MM.1S (cell line): ENCODE results near the gene PRKCE.

Source experiments
- EZH2phosphoT487 ChIP-seq: fragments of 300-600 bp; sonication (generic); IDR thresholded peaks from 2 replicates; pipeline ENCODE4 v1.6.1; 2018; ENCODE audit warnings: antibody characterized with exemption, low read length
- TF ChIP-seq, protein P1 (sequence below): fragments of 300-600 bp; sonication (generic); IDR thresholded peaks from 2 replicates; pipeline ENCODE4 v1.5.1; 2016; ENCODE audit warnings: antibody characterized with exemption, low read length, mixed read lengths

DNA sequence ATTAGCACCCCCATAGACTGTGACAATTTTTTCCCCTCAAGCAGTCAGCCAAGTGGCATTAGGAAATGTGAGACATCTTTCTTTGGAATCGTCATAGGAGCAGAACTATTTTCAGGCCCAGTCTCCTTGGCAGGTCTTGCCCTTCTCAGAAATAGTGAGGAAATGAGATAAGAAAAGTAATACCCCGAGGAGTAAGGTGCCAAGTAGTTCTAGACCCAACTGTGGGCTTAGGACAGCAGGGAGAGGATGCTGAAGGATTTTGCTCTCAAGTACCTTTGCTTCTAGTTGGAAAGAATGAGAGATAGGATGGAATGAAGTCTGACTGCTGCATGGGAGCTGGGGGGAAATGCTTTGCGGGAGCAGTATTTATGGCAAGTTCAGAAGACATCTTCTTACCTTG is 31.8 kb downstream of the PRKCE start:
- TF ChIP-seq, protein P1, sequence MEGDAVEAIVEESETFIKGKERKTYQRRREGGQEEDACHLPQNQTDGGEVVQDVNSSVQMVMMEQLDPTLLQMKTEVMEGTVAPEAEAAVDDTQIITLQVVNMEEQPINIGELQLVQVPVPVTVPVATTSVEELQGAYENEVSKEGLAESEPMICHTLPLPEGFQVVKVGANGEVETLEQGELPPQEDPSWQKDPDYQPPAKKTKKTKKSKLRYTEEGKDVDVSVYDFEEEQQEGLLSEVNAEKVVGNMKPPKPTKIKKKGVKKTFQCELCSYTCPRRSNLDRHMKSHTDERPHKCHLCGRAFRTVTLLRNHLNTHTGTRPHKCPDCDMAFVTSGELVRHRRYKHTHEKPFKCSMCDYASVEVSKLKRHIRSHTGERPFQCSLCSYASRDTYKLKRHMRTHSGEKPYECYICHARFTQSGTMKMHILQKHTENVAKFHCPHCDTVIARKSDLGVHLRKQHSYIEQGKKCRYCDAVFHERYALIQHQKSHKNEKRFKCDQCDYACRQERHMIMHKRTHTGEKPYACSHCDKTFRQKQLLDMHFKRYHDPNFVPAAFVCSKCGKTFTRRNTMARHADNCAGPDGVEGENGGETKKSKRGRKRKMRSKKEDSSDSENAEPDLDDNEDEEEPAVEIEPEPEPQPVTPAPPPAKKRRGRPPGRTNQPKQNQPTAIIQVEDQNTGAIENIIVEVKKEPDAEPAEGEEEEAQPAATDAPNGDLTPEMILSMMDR = no peak
- TF ChIP-seq EZH2phosphoT487 = no peak
